DLD1 (cell line): ENCODE measurements around the gene NT5C.
"Not testable (repeated sequence)": the region's sequence is repeated elsewhere in the genome, so short reads cannot be mapped to it uniquely, and the experiment has no call there.

ENCODE experiments used
- in situ Hi-C: cut with HindIII; loops from 2 replicates; pipeline ENCODE4 v1.10.0; 2017; ENCODE audit warnings: low sequenced_read_pairs

The NT5C gene

DNA sequence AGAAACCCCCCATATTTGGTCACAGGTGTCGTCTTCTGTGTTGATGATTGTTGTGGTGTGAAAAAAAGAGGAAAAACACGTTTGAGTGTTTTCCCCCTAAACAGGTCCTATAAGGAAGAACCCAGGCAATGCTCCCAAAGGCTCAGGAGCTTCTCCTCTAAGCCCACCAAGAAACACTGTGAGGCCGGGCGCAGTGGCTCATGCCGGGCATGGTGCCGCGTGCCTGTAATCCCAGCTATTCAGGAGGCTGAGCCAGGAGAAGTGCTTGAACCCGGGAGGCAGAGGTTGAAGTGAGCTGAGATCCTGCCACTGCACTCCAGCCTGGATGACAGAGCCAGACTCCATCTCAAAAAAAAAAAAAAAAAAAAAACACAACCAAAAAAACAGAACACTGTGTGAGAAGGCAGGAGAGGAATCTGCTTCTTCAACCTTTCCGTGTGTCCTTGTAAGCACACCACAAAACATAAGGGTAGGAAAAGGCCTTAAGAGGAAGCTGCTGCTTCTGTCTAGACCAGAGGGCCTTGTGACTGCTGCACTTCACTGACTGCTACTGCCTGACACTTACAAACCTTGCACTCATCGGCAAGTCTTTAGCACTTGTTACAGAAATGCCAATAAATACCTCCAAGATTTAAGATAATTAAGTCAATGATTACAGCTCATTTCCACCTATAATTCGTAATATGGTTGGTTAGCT, 13.4 kb upstream of the NT5C start:
- in situ Hi-C loops: no loop called here

DNA sequence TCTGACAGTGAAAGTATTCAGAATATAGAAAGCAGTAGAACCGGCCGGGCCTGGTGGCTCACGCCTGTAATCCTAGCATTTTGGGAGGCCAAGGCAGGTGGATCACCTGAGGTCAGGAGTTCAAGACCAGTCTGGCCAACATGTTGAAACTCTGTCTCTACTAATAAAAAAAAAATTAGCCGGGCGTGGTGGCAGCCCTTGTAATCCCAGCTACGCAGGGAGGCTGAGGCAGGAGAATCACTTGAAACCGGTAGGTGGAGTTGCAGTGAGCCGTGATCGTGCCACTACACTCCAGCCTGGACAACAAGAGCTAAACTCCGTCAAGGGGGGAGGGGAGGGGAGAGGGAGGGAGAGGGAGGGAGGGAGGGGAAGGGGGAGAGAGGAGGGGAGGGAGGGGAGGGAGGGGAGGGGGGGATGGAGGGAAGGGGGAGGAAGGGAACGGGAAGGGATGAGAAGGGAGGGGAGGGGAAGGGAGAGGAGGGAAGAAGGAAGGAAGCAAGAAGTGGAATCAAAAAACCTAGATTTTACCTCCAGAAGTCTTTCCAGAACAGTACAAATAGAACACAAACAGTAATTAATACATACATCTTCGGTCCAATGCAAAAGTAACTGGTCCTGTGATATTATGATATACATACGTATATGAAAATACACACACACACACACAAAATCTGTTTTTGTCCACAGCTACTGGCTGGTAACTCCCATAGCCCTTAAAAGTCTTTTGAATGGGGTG, 10.9 kb upstream of the NT5C start:
- in situ Hi-C loops: no loop called here

- in situ Hi-C loops: no loop called here
Observed at GRCh38 chr17:75138519-75138918, 7.0 kb upstream of the NT5C start.

DNA sequence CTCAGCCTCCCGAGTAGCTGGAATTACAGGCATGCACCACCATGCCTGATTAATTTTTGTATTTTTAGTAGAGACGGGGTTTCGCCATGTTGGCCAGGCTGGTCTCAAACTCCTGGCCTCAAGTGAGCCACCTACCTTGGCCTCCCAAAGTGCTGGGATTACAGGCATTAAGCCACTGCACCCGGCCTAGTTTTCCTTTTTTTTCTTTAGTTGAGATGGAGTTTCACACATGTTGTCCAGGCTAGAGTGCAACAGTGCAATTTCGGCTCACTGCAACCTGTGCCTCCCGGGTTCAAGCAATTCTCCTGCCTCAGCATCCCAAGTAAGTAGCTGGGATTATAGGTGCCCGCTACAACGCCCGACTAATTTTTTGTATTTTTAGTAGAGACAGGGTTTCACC, 6.2 kb upstream of the NT5C start:
- in situ Hi-C loops: not testable (repeated sequence)

DNA sequence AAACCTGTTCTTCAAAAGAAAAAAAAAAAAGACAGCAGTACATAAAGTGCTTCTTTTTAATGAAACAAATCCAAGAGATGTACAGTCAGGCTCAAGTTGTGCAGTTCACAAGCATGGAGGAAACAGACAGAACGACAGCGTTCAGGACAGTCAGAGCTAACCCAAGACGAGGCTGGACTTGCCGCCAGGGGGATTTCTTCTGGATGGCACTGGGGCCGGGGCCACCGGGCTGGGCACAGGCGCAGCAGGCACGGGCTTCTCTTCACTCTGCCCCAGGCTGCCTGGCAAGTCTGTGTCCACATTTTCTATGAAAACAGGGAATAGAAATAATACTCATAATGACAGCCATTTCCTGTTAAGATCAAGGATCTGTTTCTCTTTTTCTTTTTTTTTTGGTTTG, 4.4 kb upstream of the NT5C start:
- in situ Hi-C loops: no loop called here

DNA sequence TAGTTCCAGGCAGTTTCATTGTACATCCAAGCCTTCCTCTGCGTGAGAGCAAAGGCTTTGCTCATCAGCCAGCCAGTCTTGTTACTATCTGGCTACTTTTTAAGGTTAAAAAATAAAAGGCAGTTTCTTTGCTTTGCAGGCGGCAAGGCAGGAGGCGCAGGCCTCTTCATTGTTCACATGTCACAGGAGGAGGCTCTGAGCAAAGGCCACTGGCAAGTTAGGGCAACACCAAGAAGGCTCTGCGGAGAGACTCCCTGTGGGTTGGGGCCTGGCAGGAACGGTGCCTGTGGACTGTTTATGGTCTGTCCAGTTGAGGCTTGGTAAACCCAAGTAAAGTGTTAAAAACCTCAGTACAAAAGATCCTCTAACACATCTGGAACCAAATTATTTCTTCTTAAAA, 3.9 kb upstream of the NT5C start:
- in situ Hi-C loops: no loop called here

GRCh38 chr17:75133607-75134347, 2.2 kb upstream of the NT5C start:
- in situ Hi-C loops: not testable (repeated sequence)

DNA sequence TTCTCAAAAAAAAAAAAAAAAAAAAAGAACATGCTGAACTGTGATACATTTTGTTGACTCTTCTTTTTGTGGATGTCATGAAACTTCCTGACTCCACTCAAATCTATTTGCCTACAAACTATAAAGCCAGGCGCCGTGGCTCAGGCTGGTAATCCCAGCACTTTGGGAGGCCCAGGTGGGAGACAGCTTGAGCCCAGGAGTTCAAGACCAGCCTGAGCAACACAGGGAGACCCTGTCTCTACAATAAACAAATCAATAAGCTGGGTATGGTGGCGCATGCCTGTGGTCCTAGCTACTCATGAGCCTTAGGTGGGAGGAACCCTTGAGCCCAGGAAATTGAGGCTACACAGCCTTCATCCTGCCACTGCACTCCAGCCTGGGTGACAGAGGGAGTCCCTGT, 1.5 kb upstream of the NT5C start:
- in situ Hi-C loops: no loop called here

- in situ Hi-C loops: not testable (repeated sequence)
Observed at GRCh38 chr17:75132018-75133000, 767 bp upstream of the NT5C start.

DNA sequence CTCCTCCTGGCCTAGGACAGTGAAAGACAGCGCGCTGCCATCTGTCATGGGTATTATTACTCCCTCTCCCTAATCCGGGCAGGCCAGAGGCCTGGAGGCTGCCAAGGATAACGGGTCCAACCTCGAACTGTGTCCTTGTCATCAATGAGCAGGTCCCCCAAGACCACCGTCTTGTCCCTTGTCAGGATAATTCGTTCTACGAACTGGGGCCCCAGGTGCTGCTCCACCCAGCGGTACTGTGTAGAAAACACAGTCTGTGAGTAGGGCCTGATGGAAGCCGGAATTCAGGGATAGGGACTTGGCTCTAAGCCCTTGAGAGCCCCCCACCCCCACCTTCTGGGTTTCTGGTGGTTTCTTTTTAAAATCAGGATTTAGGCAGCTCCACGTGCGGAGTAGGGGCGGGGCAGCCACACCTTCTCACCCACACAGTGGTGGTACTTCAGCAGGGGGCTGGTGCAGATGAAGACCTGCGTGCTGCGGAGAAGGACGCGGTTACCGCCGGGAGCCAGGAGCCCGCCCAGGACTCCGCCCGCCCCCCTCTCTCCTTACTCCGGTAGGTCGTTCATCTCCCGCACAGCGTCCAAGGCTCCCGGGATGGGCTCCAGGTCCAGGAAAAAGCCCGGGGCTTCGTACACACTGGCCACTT, 787 bp downstream of the NT5C start:
- in situ Hi-C loops: no loop called here

GRCh38 chr17:75130059-75130631, 1.4 kb downstream of the NT5C start:
- in situ Hi-C loops: no loop called here

GRCh38 chr17:75129576-75129975, 2.0 kb downstream of the NT5C start:
- in situ Hi-C loops: no loop called here

GRCh38 chr17:75128694-75129505, 2.6 kb downstream of the NT5C start:
- in situ Hi-C loops: no loop called here

DNA sequence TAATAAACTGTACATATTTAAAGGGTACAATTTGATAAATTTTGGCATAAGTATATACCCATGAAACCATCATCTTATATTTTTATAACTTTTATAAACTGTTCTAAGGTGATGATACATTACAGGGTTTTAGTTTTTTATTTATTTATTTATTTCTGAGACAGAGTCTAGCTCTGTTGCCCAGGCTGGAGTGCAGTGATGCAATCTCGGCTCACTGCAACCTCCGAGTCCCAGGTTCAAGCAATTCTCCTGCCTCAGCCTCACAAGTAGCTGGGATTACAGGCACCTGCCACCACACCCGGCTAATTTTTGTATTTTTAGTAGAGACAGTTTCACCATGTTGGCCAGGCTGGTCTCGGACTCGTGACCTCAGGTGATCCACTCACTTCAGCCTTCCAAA, 3.6 kb downstream of the NT5C start:
- in situ Hi-C loops: not testable (repeated sequence)

DNA sequence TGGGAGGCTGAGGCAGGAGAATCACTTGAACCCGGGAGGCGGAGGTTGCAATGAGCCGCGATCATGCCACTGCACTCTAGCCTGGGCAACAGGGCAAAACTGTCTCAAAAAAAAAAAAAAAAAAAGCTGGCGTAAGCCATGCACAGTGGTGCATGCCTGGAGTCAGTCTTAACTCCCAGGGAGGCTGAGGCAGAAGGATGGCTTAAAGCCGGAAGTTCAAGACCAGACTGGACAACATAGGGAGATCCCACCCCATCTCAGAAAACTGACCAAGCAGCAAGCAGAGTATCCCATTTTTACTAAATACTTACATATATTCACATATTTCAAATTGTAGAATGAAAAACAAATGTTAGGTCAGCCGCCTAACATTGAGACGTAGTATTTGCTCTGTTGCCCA, 4.6 kb downstream of the NT5C start:
- in situ Hi-C loops: no loop called here

GRCh38 chr17:75125984-75126383, 5.6 kb downstream of the NT5C start:
- in situ Hi-C loops: no loop called here

GRCh38 chr17:75124819-75125162, 6.8 kb downstream of the NT5C start:
- in situ Hi-C loops: no loop called here

DNA sequence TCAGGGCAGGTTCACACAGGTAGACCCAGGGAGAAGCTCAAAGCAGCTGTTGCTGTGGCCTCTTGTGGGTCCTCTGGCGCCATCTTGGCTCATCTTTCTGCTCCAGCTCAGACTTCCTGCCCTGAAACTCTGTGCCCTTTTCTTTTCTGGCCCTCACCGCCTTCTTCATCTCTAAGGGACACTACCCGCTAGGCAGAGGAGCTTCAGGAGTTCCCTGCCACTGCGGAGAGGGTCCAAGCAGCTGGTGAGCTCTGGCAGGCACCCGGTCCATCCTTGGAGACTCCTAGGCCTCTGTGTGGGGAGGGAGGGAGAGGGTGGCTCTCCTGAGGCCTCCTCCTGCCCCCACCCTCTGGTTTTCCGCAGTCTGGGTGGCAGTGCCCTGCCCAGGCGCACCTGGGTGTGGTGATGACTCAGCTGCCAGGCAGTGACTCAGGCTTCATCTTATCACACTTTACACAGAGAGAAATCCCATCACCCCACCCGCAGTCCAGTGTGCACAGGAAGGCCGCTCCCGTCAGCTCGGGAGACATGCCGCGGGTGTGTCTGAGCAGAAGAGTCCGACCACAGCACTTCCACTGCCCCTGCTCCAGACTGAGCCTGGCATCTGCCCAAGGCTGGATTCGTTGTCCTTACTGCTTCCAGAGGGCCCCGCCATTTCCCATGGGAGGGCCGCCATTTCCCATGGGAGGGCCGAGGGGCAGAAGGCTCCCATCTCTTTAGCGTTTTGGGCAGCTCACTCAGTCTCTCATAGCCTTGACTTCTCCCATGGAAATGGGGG, 7.3 kb downstream of the NT5C start:
- in situ Hi-C loops: no loop called here
